ENCODE measurements around the gene NFIA.
"Not testable (repeated sequence)": the region's sequence is repeated elsewhere in the genome, so short reads cannot be mapped to it uniquely, and the experiment has no call there.

The NFIA gene

DNA sequence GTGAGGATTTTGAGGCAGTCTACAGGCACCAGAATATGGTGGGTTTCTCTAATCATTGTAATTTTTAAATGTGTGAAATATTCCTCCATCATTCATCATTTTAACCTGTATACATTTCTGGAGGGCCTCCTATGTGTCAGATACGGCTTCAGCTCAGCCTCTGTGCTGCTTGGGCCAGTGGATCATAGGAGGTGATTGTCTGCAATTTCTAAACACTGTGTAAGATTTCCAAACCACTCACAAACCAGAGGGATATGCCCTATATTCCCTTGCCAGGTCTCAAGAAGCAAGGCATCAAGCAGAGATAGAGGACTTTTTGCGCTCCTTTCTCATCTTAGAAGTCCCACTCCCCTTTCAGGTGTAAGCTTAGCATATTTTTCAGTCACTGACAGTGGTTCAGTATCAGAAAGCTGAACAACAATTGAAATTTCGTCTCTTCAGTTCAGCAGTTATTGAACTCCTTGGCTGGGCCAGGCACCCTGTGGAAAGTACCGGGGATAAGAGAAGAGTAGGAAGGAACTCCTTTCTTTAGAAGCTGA, 190.9 kb downstream of the NFIA start:
- DNase-seq (ENCODE audit: low spot score) = no peak

DNA sequence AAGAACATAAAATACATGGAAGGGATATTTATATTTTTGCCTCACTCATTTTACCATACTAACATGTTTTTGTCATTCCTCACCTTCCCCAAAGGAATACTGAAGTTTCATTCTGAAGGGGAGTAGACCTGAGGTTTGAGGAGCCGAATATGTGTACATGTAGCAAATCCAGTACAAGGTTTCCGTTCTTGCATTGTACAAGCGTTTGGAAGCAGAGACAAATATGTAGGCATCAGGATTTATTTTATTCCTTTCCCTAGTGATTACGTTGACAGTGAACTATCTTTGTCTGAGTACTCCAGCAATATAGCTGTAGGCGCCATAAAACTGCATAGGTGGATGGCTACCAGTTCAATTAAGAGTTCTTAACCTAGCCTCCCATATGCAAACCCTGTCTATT, 191.5 kb downstream of the NFIA start:
- no peak for DNase-seq (ENCODE audit: low spot score)

DNA sequence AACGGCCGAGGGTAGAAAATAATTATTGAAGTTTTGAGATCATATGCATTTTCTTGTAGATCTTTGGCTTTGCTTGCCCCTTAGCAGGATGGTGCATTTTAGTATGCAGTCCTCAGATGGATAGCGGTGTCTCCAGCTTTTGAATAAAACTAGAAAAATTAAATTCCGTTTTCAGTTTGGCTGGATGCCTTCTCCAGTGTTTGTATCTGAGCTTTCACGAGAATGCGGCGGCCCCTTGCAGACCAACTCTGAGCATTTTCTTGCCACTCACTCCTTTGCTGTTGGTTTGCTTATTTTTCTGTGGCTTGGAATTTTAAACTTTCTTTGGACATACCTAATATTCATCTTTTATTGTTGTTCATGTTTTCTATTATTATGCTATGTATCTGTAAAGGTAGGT, 192.6 kb downstream of the NFIA start:
- DNase-seq (ENCODE audit: low spot score) = no peak

DNA sequence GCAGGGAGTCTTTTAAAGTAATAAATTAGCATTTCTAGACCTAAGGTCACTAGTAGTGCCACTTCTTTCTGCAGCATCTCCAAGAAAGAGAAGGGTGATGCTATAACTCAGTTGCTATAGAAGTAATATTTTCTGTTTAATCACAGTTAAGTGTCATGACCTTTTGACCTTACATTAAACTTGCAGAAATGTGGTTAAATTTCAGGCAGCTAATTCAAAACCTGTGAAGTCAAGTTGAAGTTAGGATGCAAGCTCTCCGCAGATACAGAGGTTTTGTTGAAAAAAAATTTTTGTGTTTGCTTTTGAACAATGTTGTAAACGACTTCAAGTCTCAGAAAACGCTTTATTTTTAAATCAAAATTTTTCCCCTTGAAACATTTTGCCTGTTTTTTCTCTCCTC, 193.9 kb downstream of the NFIA start:
- DNase-seq (ENCODE audit: low spot score) = no peak

DNA sequence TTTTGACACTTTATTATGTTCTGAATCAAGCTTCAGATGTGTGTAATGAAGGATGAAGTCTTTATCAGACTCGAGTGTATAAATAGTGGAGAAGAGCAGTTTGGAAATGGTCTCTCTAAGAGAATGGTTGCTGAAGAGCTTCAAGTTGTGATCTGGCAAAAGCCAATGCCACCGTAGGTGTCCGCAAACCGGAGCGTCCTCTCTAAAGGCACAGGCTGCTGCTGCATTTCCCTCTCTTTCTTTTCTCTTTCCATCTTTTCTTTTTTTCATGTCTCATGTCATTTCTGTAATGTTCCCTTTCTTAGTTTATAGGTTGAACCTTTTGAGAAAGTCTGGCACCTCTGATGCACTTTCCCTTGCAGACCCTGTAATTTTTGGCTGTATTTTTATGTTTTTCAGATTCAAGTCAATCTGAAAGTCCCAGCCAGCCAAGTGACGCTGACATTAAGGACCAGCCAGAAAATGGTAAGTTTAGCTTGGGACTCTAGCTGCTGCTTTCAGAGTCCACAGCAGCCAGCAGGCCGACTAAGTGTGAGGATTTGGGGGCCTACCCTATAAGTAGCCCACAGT, 194.8 kb downstream of the NFIA start:
- no peak for DNase-seq (ENCODE audit: low spot score)

DNA sequence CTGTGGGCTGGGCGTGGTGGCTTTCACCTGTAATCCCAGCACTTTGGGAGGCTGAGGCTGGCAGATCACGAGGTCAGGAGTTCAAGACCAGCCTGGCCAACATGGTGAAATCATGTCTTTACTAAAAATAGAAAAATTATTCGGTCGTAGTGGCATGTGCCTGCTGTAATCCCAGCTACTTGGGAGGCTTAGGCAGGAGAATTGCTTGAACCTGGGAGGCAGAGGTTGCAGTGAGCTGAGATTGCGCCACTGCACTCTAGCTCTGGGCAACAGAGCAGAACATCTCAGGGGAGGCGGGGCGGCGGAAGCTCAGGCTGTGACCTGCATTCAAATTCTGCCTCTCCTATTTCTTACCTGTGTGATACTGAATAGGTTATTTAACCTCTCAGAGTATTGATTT, 196.1 kb downstream of the NFIA start:
- not testable (repeated sequence) for DNase-seq (ENCODE audit: low spot score)

DNA sequence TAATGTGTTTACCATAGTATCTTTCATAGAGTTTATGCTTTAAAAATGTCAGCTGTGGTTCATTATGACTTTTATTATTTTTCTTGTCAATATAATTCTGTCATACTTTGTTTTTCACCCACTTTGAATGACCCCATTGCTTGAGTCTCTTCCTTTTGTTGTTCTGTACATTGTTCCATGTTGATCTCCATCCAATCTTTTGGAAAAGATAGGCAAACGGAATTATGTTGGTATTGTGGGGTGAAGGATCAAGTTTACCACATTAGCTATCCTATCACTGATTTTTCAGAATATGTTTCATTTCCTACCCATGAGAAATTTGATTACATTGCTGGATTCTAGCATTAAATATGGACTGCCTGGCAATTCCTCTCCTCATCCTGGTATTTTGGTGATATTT, 196.6 kb downstream of the NFIA start:
- no peak for DNase-seq (ENCODE audit: low spot score)

DNA sequence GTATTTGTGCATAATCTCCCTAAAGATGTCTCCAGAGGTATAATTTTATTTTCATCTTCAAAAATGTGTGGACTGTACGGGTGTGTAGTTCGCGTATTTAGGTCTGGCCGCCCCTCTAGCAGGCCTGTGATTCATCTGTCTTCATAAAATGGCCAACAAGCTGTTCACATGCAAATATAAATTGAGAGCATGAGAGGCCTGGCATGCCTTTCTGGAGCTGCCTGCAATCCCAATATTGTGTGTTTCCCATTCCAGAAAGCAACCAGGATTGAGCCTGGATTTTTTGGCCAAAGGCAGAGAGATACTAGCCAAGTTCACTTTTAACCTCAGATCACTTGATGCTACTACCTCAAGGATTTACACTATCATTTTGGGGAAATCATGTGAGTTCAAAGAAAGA, 197.2 kb downstream of the NFIA start:
- no peak for DNase-seq (ENCODE audit: low spot score)

DNA sequence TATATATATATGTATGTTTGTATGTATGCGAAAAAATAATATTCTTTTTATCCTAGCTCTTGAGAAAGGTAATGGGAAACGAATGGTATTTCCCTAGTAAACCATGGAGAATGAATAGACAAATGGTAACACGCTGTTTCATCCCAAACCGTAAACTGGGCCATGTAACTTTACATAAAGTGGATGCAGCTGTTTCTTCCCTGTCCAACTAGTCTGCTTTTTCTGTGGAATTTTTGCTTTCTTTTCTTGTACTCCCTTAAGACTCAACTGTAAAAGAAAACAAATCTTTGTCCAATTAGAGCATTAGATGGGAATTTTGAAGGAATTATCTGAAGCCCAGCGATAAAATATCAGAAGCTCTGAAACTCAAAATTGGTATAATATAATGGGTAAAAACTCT, 198.1 kb downstream of the NFIA start:
- DNase-seq (ENCODE audit: low spot score) = no peak

DNA sequence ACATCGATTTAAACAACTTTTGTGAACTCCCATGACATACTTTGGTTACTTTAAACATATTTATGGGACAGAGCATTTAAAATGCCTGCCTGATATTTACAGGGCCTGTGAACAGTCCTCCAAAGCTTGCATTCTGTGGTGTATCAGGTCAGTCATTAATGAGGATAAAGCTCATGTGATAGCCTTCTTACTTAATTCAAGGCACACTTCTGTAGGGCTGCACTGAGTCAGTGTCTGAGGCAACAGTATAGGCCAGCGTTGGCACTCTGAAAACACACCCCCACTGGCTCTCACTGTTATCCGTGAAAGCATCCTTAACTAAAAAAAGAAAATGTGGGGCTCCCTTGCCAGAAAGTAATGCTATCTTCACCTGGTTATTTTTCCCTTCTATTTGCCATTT, 200.0 kb downstream of the NFIA start:
- DNase-seq (ENCODE audit: low spot score) = no peak

DNA sequence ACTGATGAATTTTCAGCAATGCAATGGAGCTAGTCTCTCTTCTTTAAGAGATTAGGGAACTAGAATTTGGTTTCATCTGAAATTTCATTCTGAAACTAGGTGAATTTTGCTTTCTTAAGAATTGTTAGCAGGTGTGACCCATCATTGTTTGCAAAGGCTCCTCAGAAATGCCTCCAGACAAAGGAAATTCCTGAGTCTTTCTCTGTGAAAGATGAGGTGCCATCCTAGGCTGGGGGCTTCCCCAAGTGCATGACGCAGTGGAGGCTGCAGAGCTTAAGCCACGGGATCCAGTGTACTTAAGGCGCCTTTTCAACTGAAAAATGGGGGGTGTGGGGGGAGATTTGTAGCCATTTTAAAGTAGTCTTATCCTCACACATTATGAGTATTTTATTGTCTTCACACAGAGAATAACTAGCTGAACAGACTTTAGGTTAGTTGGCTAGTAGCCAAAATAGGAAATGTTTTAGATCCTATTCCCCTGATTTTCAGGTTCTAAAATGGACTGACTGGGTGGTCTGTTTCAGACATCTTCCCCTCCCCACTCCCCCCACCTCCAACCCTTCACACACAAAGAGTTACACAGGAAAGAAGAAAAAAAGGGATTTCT, 202.0 kb downstream of the NFIA start:
- DNase-seq (ENCODE audit: low spot score) = no peak

DNA sequence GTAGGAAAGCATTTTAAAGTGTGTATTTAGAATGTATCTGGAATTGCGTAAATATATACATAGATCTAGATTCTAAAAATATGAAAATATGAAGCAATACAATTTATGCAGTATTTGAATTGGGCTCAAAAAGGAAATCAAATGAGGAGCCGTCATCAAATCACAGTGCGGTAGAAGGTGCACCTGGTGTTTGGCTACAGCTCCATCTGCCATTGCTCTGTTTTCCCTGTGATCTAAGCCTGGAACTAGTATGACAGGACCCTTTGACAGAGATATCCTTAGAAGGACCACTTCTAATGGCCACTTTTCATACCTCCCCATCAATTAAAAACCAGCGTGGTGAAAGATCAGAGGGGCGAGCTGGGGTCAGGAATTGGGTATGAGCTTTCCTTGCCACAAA, 202.6 kb downstream of the NFIA start:
- DNase-seq (ENCODE audit: low spot score) = no peak

DNA sequence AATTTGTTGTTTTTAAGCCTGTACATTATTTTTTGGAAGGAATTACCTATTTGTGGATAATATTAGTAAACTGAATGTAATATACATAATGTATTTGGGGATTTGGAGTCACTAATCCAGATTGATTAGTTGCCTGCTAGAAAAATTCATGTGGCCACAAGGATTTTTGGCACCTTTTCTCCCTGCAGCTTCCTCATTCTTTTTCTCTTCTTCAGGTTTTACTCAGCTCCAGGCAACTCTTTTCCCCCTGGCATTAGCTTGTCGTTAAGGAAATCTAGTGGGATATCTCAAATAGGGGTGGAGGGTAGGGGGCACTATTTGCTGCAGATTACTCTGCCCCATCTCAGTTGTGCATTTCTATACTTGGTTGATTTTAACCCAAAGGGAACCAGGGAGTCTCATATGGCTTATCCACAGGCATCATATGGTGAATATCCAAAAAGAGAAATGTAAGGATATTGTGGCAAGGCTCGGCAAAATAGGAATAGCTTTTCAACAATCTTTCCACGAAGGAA, 203.1 kb downstream of the NFIA start:
- no peak for DNase-seq (ENCODE audit: low spot score)

DNA sequence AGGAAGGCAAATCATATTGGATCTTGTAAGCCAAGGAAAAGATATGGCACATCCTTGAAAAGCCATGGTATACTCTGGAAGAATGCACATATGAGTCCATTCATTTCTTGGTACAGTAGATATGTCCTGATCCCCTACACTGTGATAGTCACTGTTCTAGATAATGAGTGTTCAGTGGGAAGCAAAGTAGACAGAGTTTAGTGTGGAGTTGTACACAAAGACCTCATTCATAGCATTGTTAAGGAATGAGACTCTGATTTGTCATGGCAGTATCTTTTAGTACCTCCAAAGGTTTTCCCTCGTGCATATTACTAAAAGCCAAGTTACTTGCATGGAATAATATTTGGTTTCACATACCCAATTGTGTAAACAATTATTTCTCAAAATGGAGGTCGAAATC, 204.7 kb downstream of the NFIA start:
- DNase-seq (ENCODE audit: low spot score) = no peak

DNA sequence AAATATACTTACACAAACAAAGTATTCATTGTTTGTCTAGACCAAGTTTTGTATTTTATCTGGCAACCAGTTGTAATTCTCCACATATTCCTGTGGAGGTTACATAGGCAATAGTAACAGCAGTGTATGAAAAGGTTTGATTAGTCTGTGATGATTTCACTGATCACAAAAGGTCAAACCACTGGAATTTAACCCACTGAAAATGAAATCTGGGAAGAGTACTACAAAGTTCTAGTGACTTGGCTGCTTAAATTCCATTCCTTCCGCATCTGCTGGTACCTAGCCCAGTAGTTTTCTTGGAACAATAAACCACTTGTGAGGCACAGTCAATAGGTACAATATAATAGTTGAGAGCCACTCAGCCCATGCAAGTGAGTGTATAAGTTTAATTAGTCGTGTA, 205.4 kb downstream of the NFIA start:
- no peak for DNase-seq (ENCODE audit: low spot score)

DNA sequence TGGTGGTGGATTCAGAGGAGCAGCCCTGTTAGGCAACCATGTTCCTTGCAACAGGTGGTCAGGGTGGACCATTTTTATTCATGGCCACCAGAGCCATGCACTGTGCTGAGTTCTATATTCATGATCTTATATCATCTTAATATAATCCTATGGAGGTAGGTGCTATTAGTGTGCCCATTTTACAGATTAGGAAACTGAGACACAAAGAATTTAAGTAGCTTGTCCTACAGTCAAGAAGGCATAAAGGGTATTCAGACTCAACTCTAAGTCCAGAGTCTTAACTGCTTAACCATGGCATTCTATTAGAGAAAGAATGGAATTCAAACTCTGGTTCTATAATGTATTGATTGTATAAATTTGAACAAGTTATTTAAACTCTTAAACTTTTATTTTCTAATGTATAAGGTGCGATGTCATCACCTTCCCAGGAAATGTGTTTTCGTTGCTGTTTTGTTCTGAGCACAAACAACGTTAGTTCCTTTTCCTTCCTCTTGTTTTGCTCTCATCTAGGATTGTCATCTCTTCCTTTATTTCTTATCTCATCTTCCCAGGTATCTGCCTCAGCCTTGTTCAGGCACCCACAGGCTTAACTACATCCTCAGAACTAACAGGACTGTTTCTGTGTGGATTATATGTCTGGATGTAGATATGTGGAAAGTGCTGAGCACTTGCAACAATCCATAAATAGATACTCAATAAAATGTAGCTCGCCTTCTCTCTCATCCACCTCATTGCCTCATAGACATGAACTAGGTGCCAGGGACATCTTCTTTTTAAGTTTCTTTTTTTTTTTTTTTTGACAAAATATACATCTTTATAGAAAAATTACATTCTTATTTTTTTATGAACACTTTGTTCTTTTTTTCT, 207.1 kb downstream of the NFIA start:
- DNase-seq (ENCODE audit: low spot score) = no peak

DNA sequence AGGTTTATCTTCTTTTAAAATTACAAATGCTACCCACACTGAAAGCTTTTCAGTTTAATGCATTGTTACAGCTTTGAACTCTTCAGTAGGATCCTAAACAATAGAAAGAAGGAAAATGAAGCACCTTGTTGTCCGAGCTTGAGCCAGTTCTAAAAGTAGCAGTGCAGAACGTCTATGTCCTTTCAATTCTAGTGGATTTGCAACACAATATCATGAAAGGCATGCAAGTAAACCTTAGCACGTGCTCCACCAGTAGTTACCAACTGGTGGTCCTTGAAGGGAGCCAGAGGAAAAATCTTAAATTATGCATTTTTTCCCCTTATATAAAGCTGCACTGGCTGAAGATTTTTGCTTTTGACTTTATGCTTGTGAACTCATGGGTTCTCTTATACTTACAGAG, 208.2 kb downstream of the NFIA start:
- DNase-seq (ENCODE audit: low spot score) = no peak

DNA sequence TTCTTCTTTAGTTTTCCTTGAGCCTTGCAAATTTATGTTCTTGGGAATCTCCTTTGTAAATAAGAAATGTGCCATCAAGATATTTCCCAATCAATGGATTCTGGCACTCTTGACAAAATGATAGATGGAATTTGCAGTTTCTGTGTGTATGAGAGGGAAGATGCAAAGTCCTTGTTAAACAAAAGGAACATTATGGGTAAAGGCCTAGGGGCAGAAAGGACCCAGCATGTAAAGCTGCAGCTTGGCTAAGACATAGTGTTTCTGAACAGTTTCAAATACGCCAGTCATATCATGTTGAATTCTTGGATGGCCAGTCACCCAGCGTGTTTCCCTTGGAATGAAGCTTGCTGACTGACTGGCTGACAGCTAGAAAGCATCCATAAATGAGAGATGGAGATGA, 210.8 kb downstream of the NFIA start:
- no peak for DNase-seq (ENCODE audit: low spot score)

DNA sequence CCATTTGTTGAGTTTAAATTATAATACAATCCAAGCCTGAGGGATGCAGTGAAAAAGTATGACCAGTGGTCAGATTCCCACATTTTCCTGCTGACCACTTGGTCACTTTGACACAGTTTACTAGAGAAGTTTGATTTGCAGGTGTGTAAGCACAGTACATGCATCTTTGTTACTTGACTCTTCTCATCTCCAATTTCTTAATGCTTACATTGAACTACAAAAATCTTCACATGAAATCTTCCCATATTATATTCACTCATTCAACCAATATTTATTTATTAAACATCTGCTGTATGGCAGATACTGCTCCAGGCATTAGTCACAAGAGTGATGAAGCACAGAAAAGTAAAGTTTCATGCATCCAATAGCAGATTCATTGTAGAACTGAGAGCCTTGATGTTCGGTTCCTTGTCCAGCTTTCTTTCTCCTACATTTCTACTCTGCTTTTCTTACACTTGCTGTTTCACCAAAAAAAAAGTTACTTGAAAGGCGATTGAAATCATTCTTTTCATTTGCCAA, 211.7 kb downstream of the NFIA start:
- no peak for DNase-seq (ENCODE audit: low spot score)

DNA sequence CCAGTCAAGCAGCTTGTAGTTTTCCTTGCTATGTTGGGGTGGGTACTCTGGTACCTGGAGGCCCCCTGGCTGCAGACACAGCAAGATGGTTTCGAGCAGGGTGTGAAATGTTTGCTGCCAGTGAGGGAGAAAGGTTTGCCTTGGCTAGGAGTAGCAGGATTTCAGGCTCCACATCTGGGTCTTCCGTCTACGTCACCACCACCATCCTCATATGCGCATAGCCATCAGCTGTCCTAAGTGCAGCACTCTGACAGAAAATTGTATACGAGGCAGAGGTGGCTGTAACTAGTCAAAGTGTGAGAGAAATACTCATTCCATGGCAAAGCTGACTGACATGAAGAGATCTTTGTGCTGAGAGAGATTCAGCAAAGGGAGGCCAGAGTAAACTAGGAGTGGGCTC, 212.6 kb downstream of the NFIA start:
- DNase-seq (ENCODE audit: low spot score) = no peak

DNA sequence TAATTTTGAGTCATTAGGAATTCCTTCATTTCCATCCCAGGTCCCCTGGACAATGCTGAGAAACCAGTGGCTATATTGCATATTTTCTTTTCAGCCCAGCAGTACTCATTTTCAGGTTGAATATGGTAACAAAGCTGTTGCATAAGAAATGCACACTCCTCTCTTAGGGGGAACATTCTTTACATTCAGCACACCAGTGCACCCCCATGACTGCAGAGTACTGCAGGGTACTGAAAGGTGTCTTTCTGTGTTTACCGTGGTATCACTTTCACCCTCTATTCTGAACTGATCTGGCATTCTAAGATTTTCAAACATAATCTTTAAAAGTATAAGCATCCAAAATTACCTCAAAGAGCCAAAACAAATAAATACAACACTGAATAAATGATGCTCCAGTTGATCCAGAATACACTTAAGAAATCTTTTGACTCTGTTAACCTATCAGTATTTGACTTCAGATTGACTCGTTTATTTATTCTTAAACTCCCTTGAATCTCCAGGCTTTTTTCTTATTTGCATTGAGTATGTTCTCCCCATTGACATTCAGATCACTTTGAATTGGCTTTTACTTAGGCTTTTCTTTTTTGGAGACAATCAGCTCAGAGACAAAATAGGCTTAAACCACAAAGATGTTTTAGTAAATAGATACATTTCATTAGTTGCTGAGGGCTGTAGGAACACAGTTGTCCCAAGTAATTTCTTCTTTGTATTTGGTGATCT, 213.6 kb downstream of the NFIA start:
- no peak for DNase-seq (ENCODE audit: low spot score)

DNA sequence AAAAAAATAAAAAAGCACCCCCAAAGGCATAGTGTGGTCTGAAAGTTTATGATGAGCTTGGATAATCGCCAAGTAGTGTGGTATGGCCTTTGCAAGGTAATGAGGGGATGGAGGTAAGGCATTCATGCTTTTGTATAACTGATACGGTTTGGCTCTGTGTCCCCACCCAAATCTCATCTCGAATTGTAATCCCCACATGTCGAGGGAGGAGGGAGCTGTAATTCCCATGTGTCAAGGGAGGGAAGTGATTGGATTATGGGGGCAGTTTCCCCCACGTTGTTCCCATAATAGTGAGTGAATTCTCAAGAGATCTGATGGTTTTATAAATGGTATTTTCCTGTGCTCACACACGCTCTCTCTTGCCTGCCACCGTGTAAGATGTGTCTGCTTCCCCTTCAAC, 215.5 kb downstream of the NFIA start:
- no peak for DNase-seq (ENCODE audit: low spot score)
